ENCODE results near the gene ITGA5. TPM values are rescaled to one million over a fixed set of nuclear protein-coding genes. Genes with fewer than 3 reads are reported as not detected.

The ITGA5 gene
- total RNA-seq, 4 donors from 2014 or later = 37.7 to 217 (median 73.0) TPM

DNA sequence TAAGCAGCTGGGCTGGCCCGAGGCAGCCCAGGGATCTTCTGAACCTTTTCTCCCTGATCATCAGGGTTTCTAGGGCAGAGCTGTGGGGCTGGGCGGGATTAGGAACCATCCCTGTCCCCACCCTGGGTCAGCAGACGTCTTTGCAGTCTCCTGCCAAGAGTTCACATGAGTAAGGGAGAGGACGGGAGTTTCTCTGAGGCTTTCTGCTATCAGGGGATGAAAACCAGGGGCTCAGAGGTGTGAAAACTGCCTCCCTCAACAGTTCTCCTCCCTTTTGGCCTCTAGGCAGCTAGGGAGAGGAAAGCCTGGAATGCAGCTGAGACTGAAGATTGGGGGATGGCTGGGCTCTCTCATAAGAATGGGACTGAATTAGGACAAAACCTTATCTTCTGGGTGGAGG, 42.5 kb downstream of the ITGA5 start:
- H3K4me1 ChIP-seq = peaks cover 4 to 33% (median 17%) of the 10 kb centered on the region in 4 donors
- H3K9me3 ChIP-seq = no peaks in the 10 kb centered on the region
- DNase-seq = no peak
- H3K27ac ChIP-seq = peak overlapping the region; percentile 4 to 51 (median 27)
- TF ChIP-seq CTCF (IDR thresholded peaks at IDR 0.05) = no peak
- TF ChIP-seq POLR2AphosphoS5 (IDR thresholded peaks at IDR 0.05) = no peak
- no peak for TF ChIP-seq EP300 (IDR thresholded peaks at IDR 0.05; ENCODE audit: low read depth)
- no peak for TF ChIP-seq POLR2A (IDR thresholded peaks at IDR 0.05)
- WGBS, 2 donors (ENCODE audit: low coverage in 1 of 2) = 68% methylated on average over 4 of the region's 4 CpGs; no CpG with 5 or more reads in 1 of the 2 donors
- intact Hi-C loops (cut with DNase I; ENCODE audit: low total_unique reads) (no loop called here), in situ Hi-C loops (cut with MboI; ENCODE audit: low pct_ligation_motif_present in 1 of 4, low pct_unique_long_range_greater_than_20kb in 1 of 4, low sequenced_read_pairs in 3 of 4) (no loop called here)
- H3K27me3 ChIP-seq = peaks cover 5% of the 10 kb centered on the region
- H3K36me3 ChIP-seq = no peaks in the 10 kb centered on the region
- no peak overlapping the region for H3K4me3 ChIP-seq

GRCh38 chr12:54375259-54375579, 43.8 kb downstream of the ITGA5 start:
- H3K27me3 ChIP-seq = peaks cover 5% of the 10 kb centered on the region
- no peak for TF ChIP-seq EP300 (IDR thresholded peaks at IDR 0.05; ENCODE audit: low read depth)
- TF ChIP-seq CTCF (IDR thresholded peaks at IDR 0.05) = no peak
- no peak for TF ChIP-seq POLR2AphosphoS5 (IDR thresholded peaks at IDR 0.05)
- no peak for TF ChIP-seq POLR2A (IDR thresholded peaks at IDR 0.05)
- no peaks in the 10 kb centered on the region for H3K9me3 ChIP-seq
- no peak overlapping the region for H3K4me3 ChIP-seq
- 62 to 66% methylated on average over 2 of the region's 2 CpGs for WGBS, 2 donors (ENCODE audit: low coverage in 1 of 2)
- no peaks in the 10 kb centered on the region for H3K36me3 ChIP-seq
- intact Hi-C loops (cut with DNase I; ENCODE audit: low total_unique reads) (no loop called here), in situ Hi-C loops (cut with MboI; ENCODE audit: low pct_ligation_motif_present in 1 of 4, low pct_unique_long_range_greater_than_20kb in 1 of 4, low sequenced_read_pairs in 3 of 4) (no loop called here)
- no peak for DNase-seq
- peaks cover 4 to 43% (median 22%) of the 10 kb centered on the region in 4 donors for H3K4me1 ChIP-seq
- peak overlapping the region in 3 of 4 donors; percentile 33 to 37 (median 33) for H3K27ac ChIP-seq

DNA sequence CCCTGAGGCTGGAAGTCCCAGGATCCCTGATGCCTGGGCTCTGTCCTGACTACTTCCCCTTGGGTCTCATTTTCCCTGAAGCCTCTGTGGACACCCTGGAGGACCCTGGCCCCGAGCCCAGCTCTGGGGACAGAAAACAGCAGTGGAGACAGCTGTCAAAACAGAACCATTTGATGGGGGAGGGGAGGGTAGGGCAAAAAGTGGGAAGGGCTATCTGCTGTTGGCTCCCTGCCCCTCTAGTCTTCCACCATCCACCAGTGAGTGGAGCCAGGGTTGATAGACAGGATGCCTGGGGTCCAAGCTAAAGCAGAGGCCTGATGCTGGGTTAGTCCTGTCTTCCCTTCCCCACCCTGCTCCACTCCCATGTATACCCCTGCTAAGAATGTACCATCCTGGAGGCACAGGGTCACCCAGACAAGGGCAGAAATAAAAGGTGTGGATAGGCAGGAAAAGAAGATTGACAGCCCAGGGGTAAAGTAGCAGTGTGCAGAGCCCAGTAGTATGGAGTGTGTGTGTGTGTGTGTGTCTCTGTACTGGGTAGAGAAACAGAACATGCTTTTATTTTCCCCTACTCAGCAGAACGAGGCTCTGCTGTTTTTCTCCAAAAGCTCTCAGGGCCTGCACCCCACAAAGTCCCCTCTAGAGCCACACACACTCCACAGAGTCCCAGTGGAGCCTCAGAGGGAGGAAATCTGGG, 44.4 kb downstream of the ITGA5 start:
- Histone ChIP-seq H3K9me3 (no peaks in the 10 kb centered on the region), H3K4me3 (no peak overlapping the region), H3K4me1 (peaks cover 4 to 48% (median 27%) of the 10 kb centered on the region in 4 donors), H3K27ac (peak overlapping the region; percentile 30 to 37 (median 33)), H3K27me3 (peaks cover 5% of the 10 kb centered on the region), H3K36me3 (no peaks in the 10 kb centered on the region)
- intact Hi-C loops (cut with DNase I; ENCODE audit: low total_unique reads) (no loop called here), in situ Hi-C loops (cut with MboI; ENCODE audit: low pct_ligation_motif_present in 1 of 4, low pct_unique_long_range_greater_than_20kb in 1 of 4, low sequenced_read_pairs in 3 of 4) (no loop called here)
- no peak for DNase-seq
- 33 to 41% methylated on average over 1 to 2 of the region's 2 CpGs for WGBS, 2 donors (ENCODE audit: low coverage in 1 of 2)
- TF ChIP-seq EP300 (IDR thresholded peaks at IDR 0.05; ENCODE audit: low read depth) (no peak), POLR2A (IDR thresholded peaks at IDR 0.05) (no peak), CTCF (IDR thresholded peaks at IDR 0.05) (no peak)

DNA sequence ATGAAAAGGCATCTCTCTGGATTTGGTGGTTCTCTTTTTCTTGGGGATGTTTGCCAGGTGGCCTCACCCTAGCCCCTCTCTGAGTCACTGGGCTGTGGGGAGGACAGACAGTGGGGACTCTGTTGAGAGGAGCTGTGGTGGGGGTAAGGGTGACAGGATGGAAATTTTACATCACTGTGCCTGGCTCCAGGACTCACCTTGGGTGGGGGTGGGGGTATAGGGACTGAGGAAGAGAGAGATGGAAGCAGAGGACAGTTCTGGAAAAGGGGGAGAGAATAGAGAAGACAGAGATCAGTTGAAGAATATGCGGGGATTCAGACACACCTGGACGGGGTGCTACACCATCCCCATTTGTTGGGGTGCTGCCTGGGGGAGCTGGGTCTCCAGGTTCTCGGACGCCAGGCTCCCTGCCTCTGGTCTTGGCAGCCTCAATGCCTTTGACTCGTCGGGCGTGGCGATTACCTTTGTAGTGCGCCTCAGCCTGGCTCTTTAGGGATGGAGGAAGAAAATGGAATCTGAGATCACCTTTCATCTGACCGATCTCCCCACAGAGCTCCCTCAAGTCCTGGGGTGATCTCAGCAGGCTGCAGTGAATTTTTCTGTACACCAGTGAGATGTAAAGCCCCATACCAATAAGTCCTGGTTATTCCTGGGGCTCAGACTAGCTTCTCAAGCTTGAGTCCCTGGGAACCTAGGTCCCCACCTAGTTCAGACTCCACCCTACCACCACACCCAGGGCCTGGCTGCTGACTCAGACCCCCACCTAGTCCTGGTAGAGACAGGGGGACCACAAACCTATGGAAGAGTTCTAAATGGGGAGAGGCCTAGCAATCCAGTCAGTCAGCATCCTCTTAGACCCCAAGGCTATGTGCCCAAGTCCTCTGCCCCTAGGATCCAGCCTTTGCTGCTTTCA, 45.2 kb downstream of the ITGA5 start:
- intact Hi-C loops (cut with DNase I; ENCODE audit: low total_unique reads) (no loop called here), in situ Hi-C loops (cut with MboI; ENCODE audit: low pct_ligation_motif_present in 1 of 4, low pct_unique_long_range_greater_than_20kb in 1 of 4, low sequenced_read_pairs in 3 of 4) (no loop called here)
- 72% methylated on average over 10 of the region's 10 CpGs; no CpG with 5 or more reads in 1 of the 2 donors for WGBS, 2 donors (ENCODE audit: low coverage in 1 of 2)
- Histone ChIP-seq H3K4me3 (no peak overlapping the region), H3K27ac (peak overlapping the region; percentile 30 to 37 (median 33)), H3K36me3 (no peaks in the 10 kb centered on the region), H3K4me1 (peaks cover 4 to 51% (median 27%) of the 10 kb centered on the region in 4 donors), H3K9me3 (no peaks in the 10 kb centered on the region), H3K27me3 (peaks cover 5% of the 10 kb centered on the region)
- TF ChIP-seq CTCF (IDR thresholded peaks at IDR 0.05) (no peak), POLR2AphosphoS5 (IDR thresholded peaks at IDR 0.05) (no peak), POLR2A (IDR thresholded peaks at IDR 0.05) (no peak)
- DNase-seq = no peak

Measured in transverse colon (tissue), 4 donors.